PC-3 (cell line): Measurements from ENCODE around the gene SLC23A2. TPM values are rescaled to one million over a fixed set of nuclear protein-coding genes. Genes with fewer than 3 reads are reported as not detected.

ENCODE experiments used
- ATAC-seq: fragments of 200-7000 bp; cut with Tn5 transposase; 2 replicates; pipeline ENCODE4 v1.9.1; 2020; ENCODE audit warnings: mild to moderate bottlenecking, moderate library complexity
- BruUV-seq: library from RNA; stranded (reverse); fragments of 400-500 nt; replicated peaks from 2 replicates; lab custom pipeline; 2021; lab: Mats Ljungman, UMichigan
- CTCF ChIA-PET: fragments of 300-600 bp; sonication (Branson Sonifier 250); formaldehyde crosslinking; loops from one replicate; lab custom pipeline; 2022; ENCODE audit warnings: antibody characterized with exemption; lab: Charles Lee
- POLR2A ChIA-PET: fragments of 300-600 bp; sonication (Branson Sonifier 250); formaldehyde crosslinking; loops from one replicate; lab custom pipeline; 2022; ENCODE audit warnings: antibody characterized with exemption; ENCODE audit not compliant: unreplicated experiment; lab: Charles Lee
- DNase-seq: peaks from one replicate; pipeline ENCODE4 v3.0.0-alpha.2; 2015
- H2AFZ ChIP-seq: fragments of 300-600 bp; sonication (generic); 2 replicates; pipeline ENCODE4 v1.6.0; 2016; ENCODE audit warnings: antibody characterized with exemption, low read length
- H3F3A ChIP-seq: fragments of 300-600 bp; sonication (generic); one replicate; pipeline ENCODE4 v1.6.0; 2017; ENCODE audit warnings: antibody characterized with exemption, low read length, control low read depth, mild to moderate bottlenecking; ENCODE audit not compliant: unreplicated experiment
- H3K27ac ChIP-seq: fragments of 300-600 bp; sonication (generic); 2 replicates; pipeline ENCODE4 v1.5.1; 2016; ENCODE audit warnings: mild to moderate bottlenecking, low read length
- H3K27me3 ChIP-seq: fragments of 300-600 bp; sonication (generic); 2 replicates; pipeline ENCODE4 v1.6.1; 2016; ENCODE audit warnings: low read length, mixed read lengths
- H3K36me3 ChIP-seq: fragments of 300-600 bp; sonication (generic); 2 replicates; pipeline ENCODE4 v1.6.1; 2016; ENCODE audit warnings: low read depth, mixed run types, low read length, mixed read lengths
- H3K4me1 ChIP-seq: fragments of 300-600 bp; sonication (generic); 2 replicates; pipeline ENCODE4 v1.5.1; 2016; ENCODE audit warnings: low read length; ENCODE audit not compliant: insufficient read depth
- H3K4me2 ChIP-seq: fragments of 300-600 bp; sonication (generic); 2 replicates; pipeline ENCODE4 v1.6.0; 2016; ENCODE audit warnings: low read length
- H3K4me3 ChIP-seq: fragments of 300-600 bp; sonication (generic); 2 replicates; pipeline ENCODE4 v1.5.1; 2016; ENCODE audit warnings: mild to moderate bottlenecking, low read length, mixed read lengths
- H3K79me2 ChIP-seq: fragments of 300-600 bp; sonication (generic); 2 replicates; pipeline ENCODE4 v1.6.1; 2017; ENCODE audit warnings: low read length, mixed read lengths
- H3K9ac ChIP-seq: fragments of 300-600 bp; sonication (generic); 2 replicates; pipeline ENCODE4 v1.6.0; 2016; ENCODE audit warnings: mild to moderate bottlenecking, low read length
- H3K9me2 ChIP-seq: fragments of 300-600 bp; sonication (generic); replicated peaks from 2 replicates; pipeline ENCODE4 v1.6.1; 2016; ENCODE audit warnings: mixed run types, low read length, mixed read lengths
- H3K9me3 ChIP-seq: fragments of 300-600 bp; sonication (generic); 2 replicates; pipeline ENCODE4 v1.6.1; 2016; ENCODE audit warnings: low read length, mixed read lengths
- H4K20me1 ChIP-seq: fragments of 300-600 bp; sonication (generic); 2 replicates; pipeline ENCODE4 v1.6.1; 2016; ENCODE audit warnings: low read length, mixed read lengths
- EZH2 ChIP-seq: fragments of 300-600 bp; sonication (generic); IDR thresholded peaks from one replicate; pipeline ENCODE4 v1.6.1; 2017; ENCODE audit warnings: antibody characterized with exemption, mild to moderate bottlenecking, low read length; ENCODE audit not compliant: unreplicated experiment
- EZH2phosphoT487 ChIP-seq: fragments of 300-600 bp; sonication (generic); IDR thresholded peaks from 2 replicates; pipeline ENCODE4 v1.6.1; 2018; ENCODE audit warnings: mild to moderate bottlenecking, antibody characterized with exemption, low read length, borderline replicate concordance
- intact Hi-C: fragments of 100-400 bp; cut with micrococcal nuclease; formaldehyde crosslinking; loops from 2 replicates; pipeline ENCODE4 v1.9.0; 2023
- total RNA-seq: library from RNA; depleted of rRNA; stranded (reverse); fragments of >200 nt; gene quantifications from 2 replicates; pipeline ENCODE4 v1.2.3, GENCODE V29; 2014
- TF ChIP-seq, protein P1 (sequence below): fragments of 300-600 bp; sonication (generic); conservative IDR thresholded peaks from 2 replicates; pipeline ENCODE4 v1.5.1; 2017; ENCODE audit warnings: antibody characterized with exemption, low read depth, mild to moderate bottlenecking, low read length

SLC23A2 gene
- total RNA-seq, 1 experiment from 2014 or later = 18.3 TPM

GRCh38 chr20:4950437-4950836, 50.9 kb downstream of the SLC23A2 start:
- no TSS peak for BruUV-seq
- Histone ChIP-seq H3K9me3 (no peaks in the 10 kb centered on the region), H3K9ac (no peak overlapping the region), H2AFZ (no peak overlapping the region), H3K4me1 (peaks cover 5% of the 10 kb centered on the region), H3K27ac (peak overlapping the region; percentile 55; the same call in 1 of the 2 replicates), H3K79me2 (0 out of 2 replicates have a peak, but pooled peaks cover 3% of the 10 kb centered on the region), H3F3A (no peaks in the 10 kb centered on the region), H3K9me2 (no peaks in the 10 kb centered on the region), H3K4me3 (no peak overlapping the region), H3K27me3 (no peaks in the 10 kb centered on the region), H3K4me2 (no peak overlapping the region), H3K36me3 (peaks cover 5% of the 10 kb centered on the region; the same call in 1 of the 2 replicates), H4K20me1 (no peaks in the 10 kb centered on the region)
- TF ChIP-seq, protein P1, sequence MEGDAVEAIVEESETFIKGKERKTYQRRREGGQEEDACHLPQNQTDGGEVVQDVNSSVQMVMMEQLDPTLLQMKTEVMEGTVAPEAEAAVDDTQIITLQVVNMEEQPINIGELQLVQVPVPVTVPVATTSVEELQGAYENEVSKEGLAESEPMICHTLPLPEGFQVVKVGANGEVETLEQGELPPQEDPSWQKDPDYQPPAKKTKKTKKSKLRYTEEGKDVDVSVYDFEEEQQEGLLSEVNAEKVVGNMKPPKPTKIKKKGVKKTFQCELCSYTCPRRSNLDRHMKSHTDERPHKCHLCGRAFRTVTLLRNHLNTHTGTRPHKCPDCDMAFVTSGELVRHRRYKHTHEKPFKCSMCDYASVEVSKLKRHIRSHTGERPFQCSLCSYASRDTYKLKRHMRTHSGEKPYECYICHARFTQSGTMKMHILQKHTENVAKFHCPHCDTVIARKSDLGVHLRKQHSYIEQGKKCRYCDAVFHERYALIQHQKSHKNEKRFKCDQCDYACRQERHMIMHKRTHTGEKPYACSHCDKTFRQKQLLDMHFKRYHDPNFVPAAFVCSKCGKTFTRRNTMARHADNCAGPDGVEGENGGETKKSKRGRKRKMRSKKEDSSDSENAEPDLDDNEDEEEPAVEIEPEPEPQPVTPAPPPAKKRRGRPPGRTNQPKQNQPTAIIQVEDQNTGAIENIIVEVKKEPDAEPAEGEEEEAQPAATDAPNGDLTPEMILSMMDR = no peak
- no peak for TF ChIP-seq EZH2phosphoT487
- TF ChIP-seq EZH2 = no peak
- intact Hi-C loops = loop anchor here (5.0 kb wide), 1 partner anchor 208 kb away; no protein-coding TSS in a partner anchor
- no peak for ATAC-seq
- ChIA-PET CTCF (interaction anchor here (0.7 kb wide), 1 partner anchor 225 kb away, joined by 6 read pairs; no protein-coding TSS in a partner anchor), POLR2A (interaction anchor here (0.7 kb wide), 1 partner anchor 13 kb away, joined by 3 read pairs; no protein-coding TSS in a partner anchor)
- DNase-seq = no peak

GRCh38 chr20:4949833-4950178, 51.5 kb downstream of the SLC23A2 start:
- POLR2A ChIA-PET = interaction anchor here (0.7 kb wide), 1 partner anchor 13 kb away, joined by 3 read pairs; no protein-coding TSS in a partner anchor
- no peaks in the 10 kb centered on the region for H3K27me3 ChIP-seq
- no peak for TF ChIP-seq EZH2
- TF ChIP-seq, protein P1 = peak; percentile 86
- H4K20me1 ChIP-seq = no peaks in the 10 kb centered on the region
- peaks cover 5% of the 10 kb centered on the region; the same call in 1 of the 2 replicates for H3K36me3 ChIP-seq
- DNase-seq = peak; percentile 60
- no TSS peak for BruUV-seq
- no peaks in the 10 kb centered on the region for H3K9me2 ChIP-seq
- CTCF ChIA-PET = interaction anchor here (0.7 kb wide), 1 partner anchor 224 kb away, joined by 6 read pairs; no protein-coding TSS in a partner anchor
- no peak overlapping the region for H3K9ac ChIP-seq
- no peaks in the 10 kb centered on the region for H3F3A ChIP-seq
- peaks cover 5% of the 10 kb centered on the region for H3K4me1 ChIP-seq
- peak; percentile 61 for ATAC-seq
- H3K4me3 ChIP-seq = no peak overlapping the region
- intact Hi-C loops = loop anchor here (5.0 kb wide), 1 partner anchor 208 kb away; no protein-coding TSS in a partner anchor
- no peak overlapping the region for H2AFZ ChIP-seq
- no peak overlapping the region for H3K27ac ChIP-seq
- H3K9me3 ChIP-seq = no peaks in the 10 kb centered on the region
- no peak overlapping the region for H3K4me2 ChIP-seq
- H3K79me2 ChIP-seq = 0 out of 2 replicates have a peak, but pooled peaks cover 3% of the 10 kb centered on the region
